ENCODE measurements around the gene DOK6.

DOK6 gene

DNA sequence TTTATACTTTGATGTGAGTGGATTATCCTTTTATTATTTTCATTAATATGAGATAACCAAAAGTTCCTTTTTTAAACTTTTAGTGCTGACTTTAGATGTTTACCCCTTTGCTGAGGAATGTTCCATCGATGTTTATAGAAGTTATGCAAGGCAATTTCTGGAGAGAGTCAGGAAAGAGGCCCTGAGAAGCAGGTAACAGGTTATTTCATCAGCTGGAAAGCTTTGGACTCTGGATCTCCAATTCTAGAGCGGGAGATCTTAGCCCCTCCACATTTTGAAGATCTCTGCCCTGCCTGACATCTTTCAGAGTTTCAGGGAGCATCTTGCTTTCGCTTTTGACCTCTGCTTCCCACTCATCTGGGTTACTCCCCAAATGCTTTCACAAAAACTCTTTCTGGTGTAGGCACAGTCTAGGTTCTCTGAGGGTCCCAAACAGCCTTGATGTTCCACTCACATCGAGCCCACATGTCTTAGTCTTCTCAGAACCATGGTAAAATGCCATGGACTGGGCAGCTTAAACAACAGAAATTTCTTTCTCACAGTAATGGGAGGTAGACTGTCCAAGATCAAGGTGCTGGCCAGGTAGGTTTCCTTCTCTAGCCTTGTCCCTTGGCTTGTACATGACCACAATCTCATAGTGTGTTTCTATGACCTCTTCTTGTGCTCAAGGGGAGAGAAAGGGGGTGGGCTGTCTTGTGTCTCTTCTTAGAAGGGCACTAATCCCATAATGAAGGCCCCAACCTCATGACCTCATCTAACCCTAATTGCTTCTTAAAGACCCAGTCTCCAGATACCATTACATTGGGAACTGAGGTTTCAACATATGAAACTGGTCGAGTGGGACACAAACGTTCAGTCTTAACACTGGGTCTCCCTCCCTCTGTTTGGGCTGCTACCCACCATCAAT, 87.1 kb downstream of the DOK6 start:
- TF ChIP-seq, protein P1, sequence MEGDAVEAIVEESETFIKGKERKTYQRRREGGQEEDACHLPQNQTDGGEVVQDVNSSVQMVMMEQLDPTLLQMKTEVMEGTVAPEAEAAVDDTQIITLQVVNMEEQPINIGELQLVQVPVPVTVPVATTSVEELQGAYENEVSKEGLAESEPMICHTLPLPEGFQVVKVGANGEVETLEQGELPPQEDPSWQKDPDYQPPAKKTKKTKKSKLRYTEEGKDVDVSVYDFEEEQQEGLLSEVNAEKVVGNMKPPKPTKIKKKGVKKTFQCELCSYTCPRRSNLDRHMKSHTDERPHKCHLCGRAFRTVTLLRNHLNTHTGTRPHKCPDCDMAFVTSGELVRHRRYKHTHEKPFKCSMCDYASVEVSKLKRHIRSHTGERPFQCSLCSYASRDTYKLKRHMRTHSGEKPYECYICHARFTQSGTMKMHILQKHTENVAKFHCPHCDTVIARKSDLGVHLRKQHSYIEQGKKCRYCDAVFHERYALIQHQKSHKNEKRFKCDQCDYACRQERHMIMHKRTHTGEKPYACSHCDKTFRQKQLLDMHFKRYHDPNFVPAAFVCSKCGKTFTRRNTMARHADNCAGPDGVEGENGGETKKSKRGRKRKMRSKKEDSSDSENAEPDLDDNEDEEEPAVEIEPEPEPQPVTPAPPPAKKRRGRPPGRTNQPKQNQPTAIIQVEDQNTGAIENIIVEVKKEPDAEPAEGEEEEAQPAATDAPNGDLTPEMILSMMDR (IDR thresholded peaks at IDR 0.05) = no peak

DNA sequence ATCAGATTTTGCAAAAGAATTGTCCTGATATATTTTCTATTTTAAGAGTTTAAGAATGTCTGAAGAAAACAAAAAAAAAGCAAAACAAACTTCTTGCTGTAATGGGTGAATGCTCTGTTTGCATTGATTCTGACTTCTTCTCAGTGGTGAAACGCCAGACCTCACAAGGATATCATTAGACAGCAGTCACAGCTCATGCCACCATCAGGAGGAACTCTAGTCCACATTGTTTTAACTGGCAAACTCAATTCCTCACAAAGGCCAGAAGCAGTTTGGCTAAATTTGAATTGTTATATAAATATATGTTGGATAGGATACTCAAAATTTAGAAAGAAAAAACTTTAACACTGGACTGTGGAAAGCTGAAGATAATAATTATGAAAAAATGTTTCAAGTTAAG, 89.4 kb downstream of the DOK6 start:
- TF ChIP-seq, protein P1 (IDR thresholded peaks at IDR 0.05) = no peak

DNA sequence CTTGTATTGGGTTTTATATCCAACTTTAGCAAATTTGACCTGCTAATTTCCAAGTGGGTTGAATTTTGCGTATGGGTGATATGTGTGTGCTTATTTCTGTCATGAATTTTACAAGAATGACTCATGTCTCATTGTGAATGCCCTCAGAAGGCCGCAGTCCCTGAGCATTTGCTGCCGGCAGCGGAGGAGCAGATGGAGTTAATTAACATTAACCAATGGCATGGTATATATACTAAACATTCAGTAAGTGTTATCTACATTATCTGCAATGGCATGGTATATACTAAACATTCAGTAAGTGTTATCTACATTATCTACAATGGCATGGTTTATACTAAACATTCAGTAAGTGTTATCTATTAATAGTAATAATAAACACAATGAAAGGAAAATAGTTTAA, 90.1 kb downstream of the DOK6 start:
- TF ChIP-seq, protein P1 (IDR thresholded peaks at IDR 0.05) = no peak

DNA sequence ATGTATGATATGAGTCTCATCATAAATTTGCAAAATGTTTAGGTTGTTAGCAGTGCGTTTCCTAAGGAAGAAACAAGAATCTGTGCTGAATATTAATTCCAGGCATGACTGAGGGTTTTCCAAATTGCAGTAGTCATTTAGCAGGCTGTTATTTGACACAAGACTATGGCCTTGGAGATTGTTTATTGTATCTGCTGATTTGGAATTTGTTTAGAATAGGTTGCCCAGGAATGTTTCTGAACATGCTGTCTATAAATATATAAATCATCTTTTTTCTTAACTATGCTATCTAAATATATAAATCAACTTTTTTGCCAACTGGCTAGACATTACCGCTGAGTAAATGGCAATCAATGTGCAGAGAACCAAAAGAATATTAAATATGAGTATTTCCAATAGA, 90.9 kb downstream of the DOK6 start:
- TF ChIP-seq, protein P1 (IDR thresholded peaks at IDR 0.05) = no peak

DNA sequence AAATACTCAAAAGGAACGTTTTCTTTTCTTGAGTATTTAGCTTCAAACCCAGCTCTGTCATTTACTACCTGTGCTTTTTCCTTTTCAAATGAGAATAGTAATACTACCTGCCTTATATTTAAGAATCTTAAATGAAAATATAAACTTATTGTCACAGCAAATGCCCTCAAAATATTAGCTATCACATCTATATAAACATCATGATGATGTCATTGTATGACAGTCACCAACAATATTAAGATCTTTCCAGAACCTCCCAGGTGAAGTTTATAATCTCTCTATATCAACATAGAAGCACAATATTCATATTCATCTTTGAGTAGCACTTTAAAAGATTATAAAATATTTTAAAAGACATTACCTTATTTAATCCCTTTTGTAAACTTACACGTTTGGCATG, 92.2 kb downstream of the DOK6 start:
- TF ChIP-seq, protein P1 (IDR thresholded peaks at IDR 0.05) = no peak

DNA sequence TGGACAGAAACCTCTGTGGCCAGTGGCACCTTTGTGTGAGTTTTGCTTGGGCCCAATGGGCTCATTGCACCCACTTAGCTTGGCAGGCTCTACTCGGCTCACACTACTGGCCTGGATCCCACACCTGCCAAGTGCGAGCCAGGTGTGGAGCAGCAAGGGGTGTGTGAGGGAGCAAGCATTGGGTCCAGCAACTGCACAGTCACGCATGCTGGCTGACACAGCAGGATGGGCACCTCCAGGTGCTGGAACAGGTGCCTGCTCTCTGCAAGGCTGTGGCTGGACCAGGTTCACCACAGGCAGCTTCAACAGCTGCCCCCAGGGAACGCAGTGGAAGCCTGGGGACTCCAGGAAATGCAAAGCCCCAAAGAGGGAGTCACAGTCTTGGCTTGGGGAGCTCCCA, 94.2 kb downstream of the DOK6 start:
- TF ChIP-seq, protein P1 (IDR thresholded peaks at IDR 0.05) = no peak

DNA sequence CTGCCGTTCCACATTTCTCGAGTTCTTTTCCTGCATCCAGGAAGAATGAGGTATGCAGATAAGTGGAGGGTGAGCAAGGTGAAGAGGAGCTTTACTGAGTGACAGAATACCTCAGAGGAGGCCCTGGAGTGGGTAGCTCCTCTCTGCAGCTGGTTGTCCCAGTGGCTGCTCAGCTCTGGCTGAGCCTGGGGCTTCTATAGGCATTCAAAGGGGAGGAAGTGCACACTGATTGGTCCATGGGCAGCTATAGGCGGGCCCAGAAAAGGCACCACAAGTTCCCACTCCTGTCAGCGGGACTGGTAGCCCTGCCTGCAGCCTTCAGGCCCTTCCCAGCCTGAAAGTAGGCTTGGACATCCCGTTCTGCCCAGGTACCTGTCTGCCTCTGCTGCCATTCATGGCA, 94.7 kb downstream of the DOK6 start:
- TF ChIP-seq, protein P1 (IDR thresholded peaks at IDR 0.05) = no peak

Data from LNCAP (cell line).